ENCODE data around the gene AK5.

- no peak for TF ChIP-seq POLR2A (IDR thresholded peaks at IDR 0.05)
- no peak for TF ChIP-seq CTCF (IDR thresholded peaks at IDR 0.05)
Measured at GRCh38 chr1:77424236-77424635, 142.4 kb downstream of the AK5 start.
